Stimulated activated CD8-positive, alpha-beta memory T cell treated with anti-CD3 and anti-CD28 coated beads, Interleukin-4, amount 100 ng/mL, for 1 hour (primary cell): ENCODE data around the gene PCDHGC4.

Source experiments
- DNase-seq, 2 donors: peaks; one replicate each; pipeline ENCODE4 v3.0.0-alpha.2; 2020; ENCODE audit warnings: low read depth in 2 of 2, low spot score in 1 of 2

The PCDHGC4 gene

DNA sequence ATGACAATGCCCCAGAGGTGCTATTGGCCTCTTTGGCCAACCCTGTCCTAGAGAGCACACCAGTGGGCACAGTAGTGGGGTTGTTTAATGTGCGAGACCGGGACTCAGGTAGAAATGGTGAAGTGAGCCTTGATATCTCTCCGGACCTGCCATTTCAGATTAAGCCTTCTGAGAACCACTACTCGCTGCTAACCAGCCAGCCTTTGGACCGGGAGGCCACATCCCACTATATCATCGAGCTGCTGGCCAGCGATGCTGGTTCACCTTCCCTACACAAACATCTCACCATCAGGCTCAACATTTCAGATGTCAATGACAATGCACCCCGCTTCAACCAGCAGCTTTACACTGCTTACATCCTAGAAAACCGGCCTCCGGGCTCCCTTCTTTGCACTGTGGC, 5.4 kb downstream of the PCDHGC4 start:
- DNase-seq = no peak

DNA sequence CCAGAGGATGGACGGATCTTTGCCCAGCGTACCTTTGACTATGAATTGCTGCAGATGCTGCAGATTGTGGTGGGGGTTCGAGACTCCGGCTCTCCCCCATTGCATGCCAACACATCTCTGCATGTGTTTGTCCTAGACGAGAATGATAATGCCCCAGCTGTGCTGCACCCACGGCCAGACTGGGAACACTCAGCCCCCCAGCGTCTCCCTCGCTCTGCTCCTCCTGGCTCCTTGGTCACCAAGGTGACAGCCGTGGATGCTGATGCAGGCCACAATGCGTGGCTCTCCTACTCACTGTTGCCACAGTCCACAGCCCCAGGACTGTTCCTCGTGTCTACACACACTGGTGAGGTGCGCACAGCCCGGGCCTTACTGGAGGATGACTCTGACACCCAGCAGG, 5.9 kb downstream of the PCDHGC4 start:
- no peak for DNase-seq

DNA sequence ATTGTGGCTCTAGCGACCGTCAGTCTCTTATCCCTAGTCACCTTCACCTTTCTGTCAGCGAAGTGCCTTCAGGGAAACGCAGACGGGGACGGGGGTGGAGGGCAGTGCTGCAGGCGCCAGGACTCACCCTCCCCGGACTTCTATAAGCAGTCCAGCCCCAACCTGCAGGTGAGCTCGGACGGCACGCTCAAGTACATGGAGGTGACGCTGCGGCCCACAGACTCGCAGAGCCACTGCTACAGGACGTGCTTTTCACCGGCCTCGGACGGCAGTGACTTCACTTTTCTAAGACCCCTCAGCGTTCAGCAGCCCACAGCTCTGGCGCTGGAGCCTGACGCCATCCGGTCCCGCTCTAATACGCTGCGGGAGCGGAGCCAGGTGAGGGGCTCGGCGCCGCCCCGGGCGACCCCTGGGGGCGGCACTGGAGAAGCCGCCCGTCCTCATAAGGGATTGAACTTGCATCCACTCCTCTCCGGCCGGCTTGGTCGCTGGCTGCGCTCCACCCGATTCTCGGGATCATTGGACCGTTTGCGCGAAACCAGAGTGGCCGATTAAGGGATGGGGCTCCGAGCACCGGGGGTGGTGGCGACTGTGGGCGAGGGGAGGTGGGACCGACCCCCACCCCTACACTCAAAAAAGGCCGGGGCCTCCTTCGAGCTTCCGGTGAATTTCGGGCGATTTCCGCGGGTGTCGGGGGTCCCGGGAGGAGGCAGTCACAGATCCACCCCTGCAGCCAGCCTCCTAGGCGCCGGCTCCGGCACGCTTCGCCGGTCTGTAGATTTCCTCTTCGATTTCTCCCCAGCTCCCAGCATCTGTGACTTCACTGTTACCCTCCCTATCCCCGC, 6.7 kb downstream of the PCDHGC4 start:
- DNase-seq = no peak

DNA sequence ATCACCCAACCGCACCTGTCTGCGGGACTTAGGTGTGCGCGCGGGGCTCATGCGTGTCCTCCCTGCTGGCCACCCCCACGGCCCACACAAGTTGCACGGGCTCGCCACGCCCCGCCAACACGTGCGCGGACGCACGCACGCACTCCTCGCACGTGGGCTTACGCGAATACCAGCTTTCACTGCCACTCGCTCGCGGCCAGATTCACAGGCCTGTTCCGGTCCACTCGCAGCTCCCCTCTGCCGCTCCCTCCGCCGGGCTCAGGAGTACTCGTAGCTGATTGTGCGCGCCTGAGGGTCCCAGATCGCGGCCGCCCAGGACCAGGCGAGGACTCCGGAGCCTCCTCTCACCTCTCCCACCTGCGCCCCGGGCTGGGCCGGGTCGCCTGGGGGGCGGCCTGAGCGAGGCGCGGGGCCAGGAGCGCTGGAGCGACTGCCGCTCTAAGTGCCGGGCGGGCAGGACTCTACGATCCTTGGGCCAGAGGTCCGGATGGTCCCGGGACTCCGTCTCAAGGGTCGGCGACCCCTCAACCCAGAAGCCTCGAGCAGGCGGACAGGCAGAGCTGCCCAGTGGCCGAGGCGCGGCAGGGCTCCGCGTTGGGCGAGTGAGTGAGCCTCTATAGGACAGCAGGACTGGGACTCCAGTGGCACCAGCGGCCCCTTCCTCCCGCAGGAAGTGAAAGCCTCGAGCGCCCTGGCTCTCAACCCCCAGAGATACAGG, 7.5 kb downstream of the PCDHGC4 start:
- DNase-seq = no peak

DNA sequence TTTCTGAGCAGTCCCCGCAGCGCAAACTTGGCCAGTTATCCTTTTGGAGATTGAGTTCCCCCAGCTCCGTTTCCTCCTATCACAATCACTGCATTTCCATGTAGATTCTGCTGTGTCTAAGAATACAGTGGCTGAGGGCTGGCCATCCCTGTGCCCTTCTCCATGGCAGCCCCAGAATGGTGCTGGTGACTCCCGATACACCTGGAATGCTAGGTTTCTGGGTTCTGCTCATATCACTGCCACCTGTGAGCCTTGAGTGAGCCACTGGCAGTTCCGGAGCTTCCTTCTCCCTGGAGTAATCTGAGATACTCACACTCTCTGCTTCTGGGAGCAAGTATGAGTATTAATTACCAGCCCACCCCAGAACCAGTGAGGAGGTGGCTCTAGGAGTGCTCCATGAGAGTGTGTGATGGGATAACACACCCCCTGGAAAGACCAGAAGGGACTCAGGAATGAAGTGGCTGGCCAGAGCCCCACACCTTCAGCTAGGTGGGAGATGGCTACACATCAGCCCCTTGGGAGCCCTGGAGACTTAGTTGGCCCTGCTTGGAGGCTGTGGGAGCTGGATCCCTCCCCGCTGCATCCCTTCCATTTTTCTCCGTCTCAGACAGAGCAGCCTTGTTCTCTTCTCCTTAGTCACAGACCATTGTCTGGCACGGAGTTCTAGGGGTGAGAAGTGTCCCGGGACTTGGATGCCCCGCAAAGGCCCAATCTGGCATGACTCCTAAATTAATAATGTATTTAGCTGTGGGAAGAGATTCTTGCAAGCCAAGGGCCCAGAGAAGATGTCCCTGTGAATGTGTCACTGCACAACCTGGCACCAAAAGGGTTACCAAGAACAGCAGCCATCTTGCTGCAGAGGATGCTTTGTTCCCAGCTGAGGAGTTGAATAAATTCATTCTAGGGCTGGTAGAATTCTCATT, 8.9 kb downstream of the PCDHGC4 start:
- DNase-seq = no peak

DNA sequence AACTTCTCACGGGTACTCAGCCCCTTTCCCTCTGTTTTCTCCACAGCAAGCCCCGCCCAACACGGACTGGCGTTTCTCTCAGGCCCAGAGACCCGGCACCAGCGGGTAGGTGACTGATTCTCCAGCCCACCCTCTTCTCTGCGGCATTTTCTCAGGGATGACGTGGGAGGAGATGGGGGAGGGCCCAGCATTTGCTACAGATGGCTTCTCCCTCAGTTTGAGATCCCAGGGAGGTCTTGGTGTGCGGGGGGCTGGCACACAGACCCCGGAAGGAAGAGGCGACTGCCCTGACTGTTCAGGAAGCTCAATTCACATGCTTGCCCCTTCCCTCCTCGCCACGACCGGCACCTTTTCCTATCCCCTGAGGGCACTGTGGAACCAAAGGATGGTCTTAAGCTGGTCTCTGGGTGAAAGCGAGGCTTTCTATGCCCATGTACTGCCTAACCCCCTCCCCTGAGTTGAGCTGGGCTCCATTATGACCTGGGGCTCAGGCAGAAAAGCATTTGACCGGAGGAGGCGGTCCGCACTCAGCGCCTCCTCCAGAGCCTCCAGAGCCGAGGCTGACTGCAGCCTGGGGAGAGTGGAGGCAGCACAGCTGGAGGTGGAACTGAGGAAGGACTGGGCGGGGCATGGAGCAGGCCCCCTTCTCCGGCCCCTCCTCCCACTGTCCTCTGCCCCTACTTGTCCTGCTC, 10.1 kb downstream of the PCDHGC4 start:
- DNase-seq = no peak

DNA sequence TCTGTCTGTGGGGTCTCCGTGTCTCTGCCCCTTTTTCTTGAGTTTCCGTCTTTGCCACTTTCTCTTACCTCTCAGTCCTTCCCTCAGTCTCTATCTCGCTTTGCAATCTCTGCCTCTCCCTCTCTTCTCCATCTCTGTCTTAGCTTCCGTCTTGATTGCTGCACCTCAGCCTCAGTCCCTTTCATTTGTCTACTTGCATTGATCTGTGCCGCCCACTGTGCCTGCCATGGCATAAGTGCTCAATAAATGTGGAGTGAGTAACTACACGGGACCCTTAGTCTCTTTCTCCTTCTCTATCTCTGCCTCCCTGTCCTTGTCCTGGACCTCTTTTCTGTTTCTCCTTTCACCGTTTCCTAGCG, 10.6 kb downstream of the PCDHGC4 start:
- DNase-seq = no peak

DNA sequence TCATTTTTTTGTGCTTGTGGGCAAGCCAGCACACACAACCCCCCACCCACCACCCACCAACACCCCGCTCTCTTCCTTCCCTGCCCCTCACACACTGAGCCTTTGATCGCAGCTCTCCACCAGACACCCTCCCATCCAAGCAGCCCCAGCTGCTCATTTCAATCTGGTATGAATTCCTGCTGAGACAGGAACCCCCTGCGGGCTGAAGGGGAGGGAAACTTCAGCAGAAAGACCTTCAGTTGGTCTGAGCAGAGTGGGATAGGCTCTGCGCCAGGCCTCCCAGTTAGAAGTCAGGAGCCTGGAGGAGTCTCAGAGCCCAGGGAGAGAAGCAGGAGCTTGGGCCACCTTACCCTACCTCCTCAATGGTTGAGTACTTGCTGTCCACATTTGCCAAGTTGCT, 11.2 kb downstream of the PCDHGC4 start:
- no peak for DNase-seq

DNA sequence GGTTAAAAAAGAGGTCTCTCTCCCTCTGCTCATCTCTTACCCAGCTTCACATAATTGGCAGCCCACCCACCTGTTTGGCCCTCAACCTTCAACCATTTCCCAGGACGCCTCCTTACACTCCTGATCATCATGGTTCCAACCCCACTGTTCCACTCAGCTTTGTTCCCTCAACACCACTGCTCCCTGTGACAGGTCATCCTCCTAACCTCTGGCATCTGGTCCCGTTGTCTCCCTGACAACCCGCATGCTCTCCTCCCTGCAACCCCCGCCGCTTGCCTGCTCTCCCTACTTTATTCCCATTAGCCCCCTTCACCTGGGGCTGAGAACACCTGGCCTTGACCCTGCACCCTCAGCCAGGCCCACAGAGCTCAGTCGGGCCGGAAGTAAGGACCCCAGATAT, 16.9 kb downstream of the PCDHGC4 start:
- no peak for DNase-seq

DNA sequence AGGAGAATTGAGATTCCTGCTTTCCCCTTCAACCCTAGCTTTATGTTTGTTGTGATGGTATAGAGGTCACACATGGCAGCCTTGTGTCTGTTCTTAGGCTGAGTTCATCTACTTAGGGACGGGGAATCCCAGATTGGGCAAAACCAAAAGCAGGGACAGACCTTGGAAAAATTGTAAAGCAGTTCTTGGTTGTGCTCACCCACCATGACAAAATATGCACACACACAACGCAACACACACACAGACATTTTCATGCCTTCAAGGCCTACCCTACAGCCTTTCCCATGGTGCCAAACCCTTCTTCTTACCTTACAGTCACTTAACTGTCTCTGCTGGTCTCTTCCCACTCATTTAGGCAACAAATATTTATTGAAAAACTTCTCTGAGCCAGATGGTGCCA, 18.9 kb downstream of the PCDHGC4 start:
- DNase-seq = no peak

DNA sequence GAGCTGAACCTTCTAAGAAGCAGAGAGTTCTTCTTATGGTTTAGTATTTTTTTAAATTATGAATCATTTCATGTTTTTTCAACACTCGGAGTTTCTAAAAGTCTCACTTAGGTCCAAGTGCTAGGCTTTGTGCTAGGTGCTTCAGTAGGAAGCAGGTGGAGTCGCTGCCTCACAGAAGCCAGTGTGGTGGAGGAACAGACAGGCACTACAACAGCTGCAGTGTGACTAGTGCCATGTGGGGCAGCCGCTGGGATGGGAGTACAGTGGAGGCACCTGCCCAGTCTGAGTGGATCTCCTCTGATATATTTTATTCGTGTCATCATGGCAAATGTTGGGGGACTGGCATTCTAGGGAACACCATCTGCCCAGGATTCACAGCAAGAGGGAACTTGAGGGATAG, 19.4 kb downstream of the PCDHGC4 start:
- DNase-seq = no peak

DNA sequence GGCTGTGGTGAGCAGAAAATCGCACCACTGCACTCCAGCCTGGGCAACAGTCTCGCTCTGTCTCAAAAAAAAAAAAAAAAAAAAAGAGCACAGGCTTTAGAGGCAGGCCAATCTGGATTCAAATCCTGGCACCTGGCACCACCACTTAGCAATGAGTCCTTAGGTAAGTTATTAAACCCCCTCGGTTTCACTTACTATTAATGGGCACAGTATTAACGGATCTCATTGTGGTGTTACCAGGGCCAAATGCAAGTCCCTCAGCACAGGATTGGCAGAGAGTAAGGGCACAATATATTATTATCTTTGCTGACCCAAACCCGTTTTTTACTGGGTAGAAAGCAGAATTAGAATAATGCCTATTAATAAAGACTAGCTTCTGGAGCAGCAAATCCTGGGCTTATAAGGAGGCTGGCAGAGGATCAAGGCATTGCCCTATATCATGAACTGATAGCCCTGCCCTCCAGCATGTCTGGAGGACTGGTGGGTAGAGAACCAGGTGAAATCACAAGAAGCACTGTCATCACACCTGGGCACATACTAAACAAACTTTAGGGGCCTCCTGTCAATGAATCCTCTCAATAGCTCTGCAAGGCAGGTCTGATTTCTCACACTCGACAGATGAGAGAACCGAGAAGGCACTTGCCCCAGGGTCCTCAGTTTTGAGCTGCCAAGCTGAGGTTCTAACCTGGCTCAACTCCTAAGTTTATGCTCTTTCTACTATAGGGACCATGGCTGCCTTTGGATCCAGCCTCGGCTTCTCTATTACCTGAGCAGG, 21.7 kb downstream of the PCDHGC4 start:
- no peak for DNase-seq

DNA sequence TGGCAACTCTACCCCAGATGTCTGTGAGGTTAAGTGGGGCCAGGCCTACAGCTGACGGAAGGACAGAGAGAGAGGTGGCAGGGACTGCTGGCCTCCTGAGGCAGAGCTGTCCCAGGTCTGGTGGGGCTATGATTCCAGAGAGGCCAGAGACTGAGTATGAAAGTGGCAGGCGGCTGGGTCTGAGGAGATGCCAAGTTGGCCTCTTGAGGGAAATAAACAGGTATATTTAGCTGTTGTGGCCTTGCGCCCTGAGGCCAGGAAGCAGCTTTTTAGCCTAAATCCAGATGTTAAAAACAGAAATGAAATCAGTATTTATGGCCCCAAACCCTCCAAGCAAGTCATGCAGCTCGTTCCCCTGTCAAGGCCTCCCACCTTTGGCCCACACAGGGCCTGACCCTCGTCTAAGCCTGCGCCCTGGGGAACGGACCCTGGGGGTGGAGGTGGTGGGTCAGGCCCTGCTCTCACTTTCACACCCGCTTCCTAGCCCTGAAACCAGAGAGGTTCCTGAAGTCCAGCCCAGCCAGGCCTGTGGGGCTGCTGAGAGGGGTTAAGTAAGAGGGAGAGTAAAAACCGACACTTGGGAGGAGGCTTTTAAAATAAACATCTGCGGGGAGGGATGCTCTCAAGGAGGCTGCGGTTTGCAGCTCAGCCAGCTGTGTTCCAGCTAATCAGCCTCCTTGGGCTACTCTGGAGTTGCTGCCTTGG, 22.7 kb downstream of the PCDHGC4 start:
- DNase-seq = no peak

DNA sequence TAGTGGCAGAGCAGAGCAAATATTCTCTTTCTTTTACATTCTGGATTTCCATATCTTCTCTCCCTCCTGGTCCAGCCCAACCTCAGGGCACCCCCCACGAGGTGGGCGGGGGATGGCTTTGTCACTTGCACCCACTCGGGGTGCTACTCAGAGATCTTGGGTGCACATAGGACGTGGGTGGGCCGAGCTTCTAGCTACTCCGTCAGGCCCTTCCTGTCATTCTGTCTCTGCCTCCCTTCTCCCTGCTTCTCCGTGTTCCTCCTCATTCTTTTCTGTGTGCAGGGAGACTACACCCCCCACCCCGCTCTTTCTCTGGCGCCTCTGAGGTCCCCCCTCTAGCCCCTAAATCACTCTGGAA, 23.6 kb downstream of the PCDHGC4 start:
- DNase-seq = no peak

DNA sequence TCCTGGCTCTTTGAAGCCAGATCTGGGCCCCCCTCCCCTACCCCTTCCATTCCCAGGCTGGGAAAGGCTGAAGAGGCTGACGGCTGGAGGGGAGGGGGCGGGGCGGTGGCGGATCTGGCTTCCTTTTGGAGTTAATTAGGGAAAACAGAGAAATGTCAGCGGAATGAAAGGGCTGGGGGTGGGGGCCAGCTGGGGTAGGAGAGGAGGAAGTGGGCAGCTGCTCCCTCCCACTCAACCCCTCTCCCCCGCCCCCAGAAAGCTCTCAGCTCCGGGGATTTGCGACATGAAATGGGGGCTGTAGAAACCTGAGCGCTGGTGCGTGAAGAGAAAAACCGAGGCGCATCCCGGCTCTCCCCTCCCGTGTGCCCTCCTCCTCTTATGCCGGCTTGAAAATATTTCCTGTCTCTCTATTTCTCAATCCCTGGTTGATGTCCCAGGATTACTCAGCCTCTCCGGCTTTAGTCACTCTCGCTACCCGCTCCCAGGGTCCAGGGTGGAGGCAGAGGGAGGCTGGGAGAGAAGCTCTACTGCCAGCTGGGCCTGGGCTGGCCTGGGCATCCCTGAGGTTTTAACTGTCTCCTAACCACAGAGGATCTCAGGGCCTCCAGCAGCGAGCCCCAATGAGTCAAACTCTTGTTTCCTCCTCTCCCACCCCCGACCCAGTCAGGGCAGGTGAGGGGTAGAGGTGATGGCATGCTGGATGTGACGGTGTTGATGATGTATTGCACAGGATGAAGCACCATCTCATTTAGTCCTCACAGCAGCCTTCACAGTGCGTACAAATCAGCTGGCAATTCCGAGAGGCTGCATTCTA, 24.2 kb downstream of the PCDHGC4 start:
- no peak for DNase-seq

DNA sequence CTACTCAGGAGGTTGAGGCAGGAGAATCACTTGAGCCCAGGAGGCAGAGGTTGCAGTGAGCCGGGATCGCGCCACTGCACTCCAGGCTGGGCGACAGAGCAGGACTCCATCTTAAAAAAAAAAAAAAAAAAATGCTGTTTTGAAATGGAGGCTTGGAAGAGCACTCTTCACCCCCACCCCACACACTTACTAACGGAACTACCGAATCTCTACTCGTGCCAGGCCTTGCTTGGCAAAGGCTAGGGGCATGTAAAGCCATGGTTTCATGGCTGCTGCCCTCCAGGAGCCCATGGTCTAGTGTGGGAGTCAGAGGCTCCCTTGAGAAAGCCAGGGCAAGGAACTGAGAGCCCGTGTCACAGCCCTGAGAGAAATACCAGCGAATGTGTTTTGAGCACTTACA, 25.3 kb downstream of the PCDHGC4 start:
- DNase-seq = no peak

DNA sequence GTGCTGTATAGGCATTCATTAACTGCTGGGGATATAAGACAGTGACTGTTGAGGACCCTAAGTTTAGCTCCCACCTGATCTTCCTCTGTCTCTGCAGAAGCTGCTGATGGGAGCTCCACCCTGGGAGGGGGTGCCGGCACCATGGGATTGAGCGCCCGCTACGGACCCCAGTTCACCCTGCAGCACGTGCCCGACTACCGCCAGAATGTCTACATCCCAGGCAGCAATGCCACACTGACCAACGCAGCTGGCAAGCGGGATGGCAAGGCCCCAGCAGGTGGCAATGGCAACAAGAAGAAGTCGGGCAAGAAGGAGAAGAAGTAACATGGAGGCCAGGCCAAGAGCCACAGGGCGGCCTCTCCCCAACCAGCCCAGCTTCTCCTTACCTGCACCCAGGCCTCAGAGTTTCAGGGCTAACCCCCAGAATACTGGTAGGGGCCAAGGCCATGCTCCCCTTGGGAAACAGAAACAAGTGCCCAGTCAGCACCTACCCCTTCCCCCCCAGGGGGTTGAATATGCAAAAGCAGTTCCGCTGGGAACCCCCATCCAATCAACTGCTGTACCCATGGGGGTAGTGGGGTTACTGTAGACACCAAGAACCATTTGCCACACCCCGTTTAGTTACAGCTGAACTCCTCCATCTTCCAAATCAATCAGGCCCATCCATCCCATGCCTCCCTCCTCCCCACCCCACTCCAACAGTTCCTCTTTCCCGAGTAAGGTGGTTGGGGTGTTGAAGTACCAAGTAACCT, 26.2 kb downstream of the PCDHGC4 start:
- no peak for DNase-seq

DNA sequence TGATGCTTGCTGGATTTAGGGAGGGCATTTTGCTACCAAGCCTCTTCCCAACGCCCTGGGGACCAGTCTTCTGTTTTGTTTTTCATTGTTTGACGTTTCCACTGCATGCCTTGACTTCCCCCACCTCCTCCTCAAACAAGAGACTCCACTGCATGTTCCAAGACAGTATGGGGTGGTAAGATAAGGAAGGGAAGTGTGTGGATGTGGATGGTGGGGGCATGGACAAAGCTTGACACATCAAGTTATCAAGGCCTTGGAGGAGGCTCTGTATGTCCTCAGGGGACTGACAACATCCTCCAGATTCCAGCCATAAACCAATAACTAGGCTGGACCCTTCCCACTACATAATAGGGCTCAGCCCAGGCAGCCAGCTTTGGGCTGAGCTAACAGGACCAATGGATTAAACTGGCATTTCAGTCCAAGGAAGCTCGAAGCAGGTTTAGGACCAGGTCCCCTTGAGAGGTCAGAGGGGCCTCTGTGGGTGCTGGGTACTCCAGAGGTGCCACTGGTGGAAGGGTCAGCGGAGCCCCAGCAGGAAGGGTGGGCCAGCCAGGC, 27.0 kb downstream of the PCDHGC4 start:
- no peak for DNase-seq
